WI38 (cell line): Measurements from ENCODE around the gene CNTN5.

ENCODE experiments used
- H3K4me3 ChIP-seq: 2 replicates; pipeline ENCODE4 v1.5.1; 2011; ENCODE audit warnings: low read depth, mild to moderate bottlenecking, control low read depth, low read length
- TF ChIP-seq, protein P1 (sequence below): IDR thresholded peaks from 2 replicates; pipeline ENCODE4 v1.5.1; 2012; ENCODE audit warnings: low read depth, mild to moderate bottlenecking, control low read depth, low read length

Gene CNTN5

DNA sequence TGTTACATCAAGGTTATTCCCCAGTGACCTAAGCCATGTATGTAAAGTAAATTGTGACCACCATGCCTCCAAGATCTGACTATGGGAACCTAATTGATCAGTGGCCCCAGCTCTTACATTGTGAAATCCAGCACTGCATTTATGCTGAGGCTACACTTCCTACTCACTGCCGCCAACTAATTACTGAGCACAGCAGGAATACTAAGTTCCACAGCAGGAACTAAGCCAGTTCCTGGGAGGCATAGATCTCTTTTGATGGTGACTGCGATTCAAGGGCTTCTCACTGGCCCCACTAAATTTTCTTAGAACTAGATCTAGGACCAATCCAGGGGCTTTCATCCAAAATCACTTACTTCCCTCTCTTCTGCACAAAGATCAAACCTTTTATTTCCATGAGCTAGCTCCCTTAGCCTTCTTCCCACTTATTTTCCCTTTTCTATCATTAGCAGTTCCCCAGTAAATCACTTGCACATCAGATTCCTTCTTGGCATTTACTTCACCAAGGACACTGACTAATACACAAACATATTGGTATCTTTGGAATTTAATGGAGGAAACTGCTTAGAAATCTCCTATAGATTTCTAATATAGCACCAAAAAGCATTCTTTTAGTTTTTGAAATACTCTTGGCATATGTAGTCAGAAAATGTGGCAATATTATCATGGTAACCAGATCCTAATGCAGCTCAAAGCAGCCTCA lies 46.0 kb downstream of the CNTN5 start:
- TF ChIP-seq, protein P1, sequence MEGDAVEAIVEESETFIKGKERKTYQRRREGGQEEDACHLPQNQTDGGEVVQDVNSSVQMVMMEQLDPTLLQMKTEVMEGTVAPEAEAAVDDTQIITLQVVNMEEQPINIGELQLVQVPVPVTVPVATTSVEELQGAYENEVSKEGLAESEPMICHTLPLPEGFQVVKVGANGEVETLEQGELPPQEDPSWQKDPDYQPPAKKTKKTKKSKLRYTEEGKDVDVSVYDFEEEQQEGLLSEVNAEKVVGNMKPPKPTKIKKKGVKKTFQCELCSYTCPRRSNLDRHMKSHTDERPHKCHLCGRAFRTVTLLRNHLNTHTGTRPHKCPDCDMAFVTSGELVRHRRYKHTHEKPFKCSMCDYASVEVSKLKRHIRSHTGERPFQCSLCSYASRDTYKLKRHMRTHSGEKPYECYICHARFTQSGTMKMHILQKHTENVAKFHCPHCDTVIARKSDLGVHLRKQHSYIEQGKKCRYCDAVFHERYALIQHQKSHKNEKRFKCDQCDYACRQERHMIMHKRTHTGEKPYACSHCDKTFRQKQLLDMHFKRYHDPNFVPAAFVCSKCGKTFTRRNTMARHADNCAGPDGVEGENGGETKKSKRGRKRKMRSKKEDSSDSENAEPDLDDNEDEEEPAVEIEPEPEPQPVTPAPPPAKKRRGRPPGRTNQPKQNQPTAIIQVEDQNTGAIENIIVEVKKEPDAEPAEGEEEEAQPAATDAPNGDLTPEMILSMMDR: no peak
- H3K4me3 ChIP-seq: no peak overlapping the region

DNA sequence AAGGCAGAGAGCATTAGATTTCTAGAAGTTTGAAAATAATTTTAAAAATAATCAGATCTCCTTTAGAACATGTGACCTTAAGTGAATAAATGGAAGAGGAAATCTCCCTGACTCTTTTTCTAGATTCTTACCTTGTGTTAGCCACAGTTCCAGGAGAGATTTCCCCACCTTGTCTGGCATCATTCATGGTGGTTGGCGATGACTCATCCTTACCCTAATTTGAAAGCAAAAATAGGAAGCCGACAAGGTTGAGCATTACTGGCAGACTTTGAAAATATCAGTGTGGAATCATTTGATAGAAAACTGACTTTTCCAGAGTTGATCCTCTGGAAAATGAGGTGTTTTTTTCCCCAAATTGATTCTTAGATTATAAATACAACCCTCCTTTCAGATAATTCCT lies 48.1 kb downstream of the CNTN5 start:
- TF ChIP-seq, protein P1: no peak
- no peak overlapping the region for H3K4me3 ChIP-seq

DNA sequence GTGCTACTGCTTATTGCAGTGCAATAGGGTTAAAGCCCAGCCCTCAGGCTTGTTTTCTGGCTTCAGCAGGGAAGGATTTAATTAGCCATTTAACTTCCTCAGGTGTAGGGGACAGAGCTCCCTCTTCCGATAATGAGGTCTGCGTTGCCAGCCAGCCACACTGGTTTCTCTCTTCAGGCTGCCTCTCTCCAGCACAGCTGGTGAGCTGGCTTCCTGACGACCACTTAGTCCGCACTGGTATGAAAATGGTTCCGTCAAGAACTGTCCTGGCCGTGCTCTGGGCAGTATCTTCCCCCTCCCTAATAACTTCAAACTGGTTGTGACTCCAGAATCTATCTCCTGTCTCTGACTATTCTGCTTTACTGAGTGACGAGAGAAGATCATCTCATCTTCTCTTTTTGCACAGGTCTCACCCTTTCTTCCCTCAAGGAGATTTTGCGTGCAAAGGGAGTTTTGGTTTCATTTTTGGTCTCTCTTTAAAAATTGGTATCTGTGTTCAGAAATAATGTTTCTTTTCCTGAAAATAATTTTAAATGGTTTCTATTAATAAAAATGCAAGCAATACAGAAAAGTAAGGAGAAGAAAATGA lies 49.2 kb downstream of the CNTN5 start:
- peak overlapping the region; percentile 53 for H3K4me3 ChIP-seq
- TF ChIP-seq, protein P1: no peak

DNA sequence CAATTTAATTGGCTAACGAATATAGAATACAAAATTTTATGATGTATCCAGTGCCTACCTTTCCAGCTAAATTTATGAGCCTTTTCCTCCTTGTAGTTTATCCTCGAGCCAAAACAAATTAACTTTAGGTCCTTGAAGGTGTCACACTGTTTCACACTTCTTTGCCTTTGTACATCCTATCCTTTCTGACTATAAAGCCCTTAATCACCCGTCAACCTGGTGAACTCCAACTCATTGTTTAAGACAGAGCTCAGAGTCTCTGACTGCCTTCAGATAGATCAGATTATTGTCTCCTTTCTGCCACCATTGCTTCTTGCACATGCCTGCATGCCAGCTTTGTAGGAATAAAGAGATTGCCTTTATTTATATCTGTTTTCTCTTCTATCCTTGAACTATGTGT lies 58.8 kb downstream of the CNTN5 start:
- TF ChIP-seq, protein P1: no peak
- H3K4me3 ChIP-seq: no peak overlapping the region

DNA sequence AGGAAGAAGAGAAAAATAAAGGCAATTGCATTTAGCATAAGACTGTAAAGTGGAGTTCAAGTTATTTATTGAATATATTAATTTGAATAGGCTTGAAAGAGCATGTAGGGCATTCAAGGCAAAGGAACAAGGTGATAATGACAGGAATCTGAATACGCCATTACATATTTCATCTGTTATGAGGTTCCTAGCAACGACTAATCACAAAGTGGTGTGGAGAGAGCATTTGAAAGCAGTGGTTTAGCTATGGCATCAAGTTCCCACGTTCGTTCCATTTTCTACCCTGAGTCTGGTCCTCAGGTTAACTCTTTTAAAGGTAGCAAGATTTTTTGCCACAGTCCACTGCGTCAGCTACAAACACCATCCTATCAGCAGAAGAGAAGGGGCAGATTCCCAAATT lies 59.4 kb downstream of the CNTN5 start:
- no peak overlapping the region for H3K4me3 ChIP-seq
- TF ChIP-seq, protein P1: no peak

DNA sequence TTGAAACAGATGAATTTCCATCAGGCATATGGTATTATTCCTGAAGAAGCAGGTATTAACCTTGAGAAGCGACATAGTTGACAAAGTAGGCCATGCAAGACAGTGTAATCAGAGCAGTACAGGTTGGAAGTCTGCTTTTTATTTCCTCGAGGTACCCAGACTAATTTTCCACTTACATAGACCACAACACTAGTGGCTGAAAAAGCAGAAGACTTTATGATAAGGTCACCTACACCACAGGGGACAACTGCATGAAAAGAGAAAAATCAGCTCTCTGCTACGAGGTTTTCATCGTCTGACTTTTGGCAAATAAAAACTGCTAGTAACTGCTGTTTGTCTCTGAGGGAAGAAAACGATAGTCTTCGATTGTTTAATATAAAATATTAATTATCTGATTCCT lies 77.5 kb downstream of the CNTN5 start:
- no peak overlapping the region for H3K4me3 ChIP-seq
- TF ChIP-seq, protein P1: no peak

DNA sequence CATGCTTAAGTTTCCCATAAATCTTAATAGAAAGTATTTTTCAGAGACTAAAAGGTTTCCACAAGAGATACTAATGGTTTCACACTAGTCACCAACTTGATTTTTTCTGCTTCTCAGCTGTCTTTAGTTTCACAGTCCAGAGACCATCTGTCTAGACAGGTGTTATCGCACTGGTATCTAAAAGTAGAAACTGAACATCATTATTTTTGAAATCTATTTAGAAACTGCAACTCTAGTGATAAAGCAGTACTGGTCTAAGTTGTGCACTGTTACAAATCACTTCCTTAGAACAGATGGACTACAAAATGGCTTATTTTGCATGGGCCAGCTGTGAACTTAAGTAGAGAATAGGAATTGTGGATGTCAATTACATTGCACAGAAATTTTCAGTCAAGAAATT lies 78.0 kb downstream of the CNTN5 start:
- no peak overlapping the region for H3K4me3 ChIP-seq
- TF ChIP-seq, protein P1: no peak
